K562 (cell line): Measurements from ENCODE around the gene ANXA3.

Source experiments
- CHD1 ChIP-seq: fragments of 200-600 bp; sonication (generic); IDR thresholded peaks from one replicate; pipeline ENCODE4 v1.6.1; 2012; ENCODE audit warnings: mild to moderate bottlenecking, moderate library complexity, low read length, inconsistent platforms
- CHD2 ChIP-seq: IDR thresholded peaks from 2 replicates; pipeline ENCODE4 v1.6.1; 2011; ENCODE audit warnings: low read depth, low read length
- CTCF ChIP-seq, 3 experiments: IDR thresholded peaks in 2 of 3; conservative IDR thresholded peaks in 1 of 3; 2 replicates each; pipeline ENCODE4 v1.5.1; 2011 to 2012; ENCODE audit warnings: low read length in 3 of 3, mild to moderate bottlenecking in 3 of 3, control low read depth in 2 of 3, improper control_type of control experiment in 1 of 3, inconsistent platforms in 1 of 3, low read depth in 1 of 3, mixed read lengths in 1 of 3, moderate library complexity in 1 of 3; ENCODE audit not compliant: insufficient read depth in 2 of 3
- E2F5 ChIP-seq: sonication (generic); formaldehyde crosslinking; IDR thresholded peaks from 2 replicates; pipeline ENCODE4 v1.8.0; 2022; ENCODE audit warnings: mild to moderate bottlenecking, missing genetic modification reagents
- EZH2 ChIP-seq: IDR thresholded peaks from 2 replicates; pipeline ENCODE4 v1.6.1; 2012; ENCODE audit warnings: low read depth, mild to moderate bottlenecking, inconsistent platforms, low read length, borderline replicate concordance
- JUN ChIP-seq, 2 experiments: sonication (generic) in 1 of 2; formaldehyde crosslinking in 1 of 2; IDR thresholded peaks; 2 replicates each; pipeline versions ENCODE4 v1.6.1 to v1.8.0; 2012 to 2022; ENCODE audit warnings: borderline replicate concordance in 2 of 2, mild to moderate bottlenecking in 2 of 2, improper control_type of control experiment in 1 of 2, low read depth in 1 of 2, low read length in 1 of 2, missing genetic modification reagents in 1 of 2
- MCM3 ChIP-seq: fragments of 450-650 bp; IDR thresholded peaks from 2 replicates; pipeline ENCODE4 v1.6.1; 2016
- POLR2A ChIP-seq: fragments of 450-650 bp; conservative IDR thresholded peaks from 2 replicates; pipeline ENCODE4 v1.6.1; 2016
- STAT5A ChIP-seq: IDR thresholded peaks from 2 replicates; pipeline ENCODE4 v1.6.1; 2012; ENCODE audit warnings: low read length, inconsistent platforms, borderline replicate concordance
- STAT6 ChIP-seq: sonication (generic); formaldehyde crosslinking; IDR thresholded peaks from 2 replicates; pipeline ENCODE4 v1.8.1; 2023; ENCODE audit warnings: mild to moderate bottlenecking, missing genetic modification reagents
- TCF3 ChIP-seq: sonication (generic); formaldehyde crosslinking; IDR thresholded peaks from 2 replicates; pipeline ENCODE4 v1.4.0; 2020; ENCODE audit warnings: mild to moderate bottlenecking, missing genetic modification reagents
- ZBTB8A ChIP-seq: fragments of 450-650 bp; IDR thresholded peaks from 2 replicates; pipeline ENCODE4 v1.6.1; 2018; ENCODE audit warnings: mild to moderate bottlenecking, moderate library complexity; ENCODE audit not compliant: partially characterized antibody
- ZNF609 ChIP-seq: sonication (generic); formaldehyde crosslinking; IDR thresholded peaks from 2 replicates; pipeline ENCODE4 v1.8.1; 2023; ENCODE audit warnings: missing genetic modification reagents, mild to moderate bottlenecking, borderline replicate concordance
- TF ChIP-seq, protein P1 (sequence below): fragments of 250-450 bp; sonication (Bioruptor Pico); IDR thresholded peaks from 2 replicates; pipeline ENCODE4 v1.8.0; 2022; ENCODE audit warnings: moderate library complexity, mild to moderate bottlenecking, inconsistent platforms

- TF ChIP-seq CTCF (IDR thresholded peaks at IDR 0.05 in 2 of 3, conservative IDR thresholded peaks at IDR 0.05 in 1 of 3; ENCODE audit: insufficient read depth in 2 of 3, low read depth in 1 of 3, low read length in 3 of 3) (no peak), STAT5A (no peak), ZNF609 (CRISPR knock-in tag) (no peak), EZH2 (no peak), MCM3 (no peak), POLR2A (no peak), STAT6 (no peak), E2F5 (CRISPR knock-in tag) (no peak), ZBTB8A (no peak), CHD1 (no peak), TCF3 (CRISPR knock-in tag) (no peak), CHD2 (no peak), JUN (IDR thresholded peaks at IDR 0.05; ENCODE audit: borderline replicate concordance, low read depth, low read length) (no peak), JUN (CRISPR knock-in tag; IDR thresholded peaks at IDR 0.05; ENCODE audit: borderline replicate concordance) (no peak)
- TF ChIP-seq, protein P1, sequence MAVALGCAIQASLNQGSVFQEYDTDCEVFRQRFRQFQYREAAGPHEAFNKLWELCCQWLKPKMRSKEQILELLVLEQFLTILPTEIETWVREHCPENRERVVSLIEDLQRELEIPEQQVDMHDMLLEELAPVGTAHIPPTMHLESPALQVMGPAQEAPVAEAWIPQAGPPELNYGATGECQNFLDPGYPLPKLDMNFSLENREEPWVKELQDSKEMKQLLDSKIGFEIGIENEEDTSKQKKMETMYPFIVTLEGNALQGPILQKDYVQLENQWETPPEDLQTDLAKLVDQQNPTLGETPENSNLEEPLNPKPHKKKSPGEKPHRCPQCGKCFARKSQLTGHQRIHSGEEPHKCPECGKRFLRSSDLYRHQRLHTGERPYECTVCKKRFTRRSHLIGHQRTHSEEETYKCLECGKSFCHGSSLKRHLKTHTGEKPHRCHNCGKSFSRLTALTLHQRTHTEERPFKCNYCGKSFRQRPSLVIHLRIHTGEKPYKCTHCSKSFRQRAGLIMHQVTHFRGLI (CRISPR knock-in tag): no peak
These were observed 57.1 kb downstream of the ANXA3 start for GRCh38 chr4:78608684-78609083.
